ENCODE data around the gene PSD4.
A peak's percentile ranks its signal among the peaks of the same experiment; 100 is the strongest.

Gene PSD4

GRCh38 chr2:113167962-113168340, 5.8 kb upstream of the PSD4 start:
- no peak for DNase-seq (ENCODE audit: low read depth in 3 of 3)

DNA sequence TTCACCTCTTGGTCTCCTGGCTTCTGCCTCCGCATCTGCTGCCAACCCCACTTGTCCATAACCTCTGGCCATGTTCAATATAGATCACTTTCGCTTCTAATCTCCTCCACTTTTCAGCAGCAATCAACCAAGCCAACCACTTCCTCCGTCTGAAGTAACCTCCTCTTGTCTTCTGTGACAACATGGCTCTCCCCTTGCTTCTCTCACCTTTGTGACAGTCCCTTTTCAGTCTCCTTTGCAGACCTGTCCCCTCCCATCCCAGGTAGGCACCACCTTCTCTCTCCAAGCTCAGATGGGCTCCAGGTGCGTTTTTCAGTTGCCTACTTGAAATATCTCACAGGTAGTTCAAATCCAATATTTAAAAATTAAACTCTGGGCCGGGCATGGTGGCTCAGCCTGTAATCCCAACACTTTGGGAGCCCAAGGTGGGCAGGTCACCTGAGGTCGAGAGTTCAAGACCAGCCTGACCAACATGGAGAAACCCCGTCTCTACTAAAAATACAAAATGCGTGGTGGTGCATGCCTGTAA, 4.7 kb upstream of the PSD4 start:
- no peak for DNase-seq (ENCODE audit: low read depth in 3 of 3)

DNA sequence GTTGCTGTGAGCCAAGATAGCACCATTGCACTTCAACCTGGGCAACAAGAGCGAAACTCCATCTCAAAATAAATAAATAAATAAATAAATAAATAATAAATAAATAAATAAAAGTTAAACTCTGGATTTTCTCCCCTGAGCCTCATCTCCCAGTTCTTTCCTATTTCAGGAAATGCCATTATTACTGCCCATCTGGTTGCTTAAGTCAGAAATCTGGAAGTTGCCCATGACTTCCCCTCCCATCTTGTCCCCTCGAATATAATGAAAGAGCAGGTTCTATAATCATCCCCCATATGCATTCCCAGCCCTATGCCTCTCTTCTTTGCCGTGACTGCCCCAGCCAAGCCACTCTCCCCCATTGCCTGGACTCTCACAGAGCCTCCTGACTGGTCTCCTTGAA, 4.2 kb upstream of the PSD4 start:
- DNase-seq (ENCODE audit: low read depth in 3 of 3) = no peak

GRCh38 chr2:113171334-113172075, 2.3 kb upstream of the PSD4 start:
- DNase-seq (ENCODE audit: low read depth in 3 of 3) = no peak

GRCh38 chr2:113172721-113173541, 840 bp upstream of the PSD4 start:
- DNase-seq (ENCODE audit: low read depth in 3 of 3) = no peak

GRCh38 chr2:113174376-113174750, 592 bp downstream of the PSD4 start:
- no peak for DNase-seq (ENCODE audit: low read depth in 3 of 3)

DNA sequence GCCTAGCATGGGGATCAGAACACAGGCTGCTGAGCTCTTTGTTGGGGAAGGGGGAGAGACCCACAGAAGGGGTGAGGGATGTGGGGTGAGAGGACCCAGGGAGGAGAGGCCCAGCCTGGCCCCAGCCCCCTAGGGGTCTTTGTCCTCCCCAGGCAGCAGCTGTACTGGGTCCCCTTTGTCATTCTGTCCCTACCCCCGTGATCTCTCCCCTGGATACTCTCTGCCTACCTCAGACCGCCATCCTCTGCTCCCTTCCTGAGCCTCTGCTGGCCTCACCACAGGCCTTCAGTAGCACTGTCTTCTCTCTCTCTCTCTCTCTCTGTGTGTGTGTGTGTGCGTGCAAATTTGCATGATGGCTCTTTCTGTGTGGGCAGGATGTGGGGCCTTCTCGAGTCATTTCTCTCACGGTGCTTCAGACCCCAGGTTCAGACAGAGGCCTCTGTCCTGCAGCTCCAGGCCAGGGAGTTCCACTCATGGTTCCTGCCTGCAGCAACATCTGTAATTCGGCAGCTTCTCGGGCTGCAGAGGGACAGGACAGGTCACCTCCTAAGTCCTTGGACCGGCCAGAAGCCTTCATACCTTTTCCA, 1.4 kb downstream of the PSD4 start:
- peak in 2 of 3 donors; percentile 52 to 56 for DNase-seq (ENCODE audit: low read depth in 3 of 3)

GRCh38 chr2:113175736-113176695, 2.2 kb downstream of the PSD4 start:
- no peak for DNase-seq (ENCODE audit: low read depth in 3 of 3)

DNA sequence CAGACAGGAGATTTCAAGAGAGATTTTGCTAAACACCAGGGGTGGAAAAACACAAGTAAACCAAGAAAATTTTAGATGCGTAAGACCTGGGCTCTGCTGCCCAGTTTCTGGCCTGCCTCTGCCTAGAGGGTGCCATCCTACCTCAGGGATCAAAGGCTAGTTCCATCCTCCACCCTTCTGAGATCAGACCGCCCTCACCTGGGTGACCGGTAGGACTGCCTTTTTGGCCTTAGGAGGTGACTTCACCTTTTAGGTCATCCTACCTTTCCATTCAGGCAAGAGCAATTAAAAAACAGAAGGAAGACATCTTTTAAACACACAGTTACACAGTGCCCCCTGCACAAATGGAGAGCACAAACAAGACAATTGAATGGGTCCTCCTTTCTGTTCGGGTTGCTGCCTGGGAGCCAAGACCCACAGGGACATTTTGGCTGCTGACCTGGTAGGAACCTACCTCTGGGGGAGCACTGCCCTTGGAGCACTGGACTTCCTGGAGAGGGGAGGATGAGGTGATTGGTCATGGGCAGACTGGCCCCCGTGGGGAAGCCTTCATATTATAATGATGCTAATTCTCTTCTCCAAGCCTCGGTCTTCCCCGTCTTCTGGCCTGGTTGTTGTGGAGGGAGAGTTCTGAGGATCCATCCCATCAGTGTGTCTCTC, 3.1 kb downstream of the PSD4 start:
- no peak for DNase-seq (ENCODE audit: low read depth in 3 of 3)

- no peak for DNase-seq (ENCODE audit: low read depth in 3 of 3)
These were observed 4.4 kb downstream of the PSD4 start for GRCh38 chr2:113178069-113178746.

GRCh38 chr2:113178891-113179290, 5.1 kb downstream of the PSD4 start:
- DNase-seq (ENCODE audit: low read depth in 3 of 3) = no peak

GRCh38 chr2:113179446-113180045, 5.8 kb downstream of the PSD4 start:
- no peak for DNase-seq (ENCODE audit: low read depth in 3 of 3)

GRCh38 chr2:113180131-113180946, 6.6 kb downstream of the PSD4 start:
- no peak for DNase-seq (ENCODE audit: low read depth in 3 of 3)

GRCh38 chr2:113181258-113182051, 7.7 kb downstream of the PSD4 start:
- DNase-seq (ENCODE audit: low read depth in 3 of 3) = no peak

DNA sequence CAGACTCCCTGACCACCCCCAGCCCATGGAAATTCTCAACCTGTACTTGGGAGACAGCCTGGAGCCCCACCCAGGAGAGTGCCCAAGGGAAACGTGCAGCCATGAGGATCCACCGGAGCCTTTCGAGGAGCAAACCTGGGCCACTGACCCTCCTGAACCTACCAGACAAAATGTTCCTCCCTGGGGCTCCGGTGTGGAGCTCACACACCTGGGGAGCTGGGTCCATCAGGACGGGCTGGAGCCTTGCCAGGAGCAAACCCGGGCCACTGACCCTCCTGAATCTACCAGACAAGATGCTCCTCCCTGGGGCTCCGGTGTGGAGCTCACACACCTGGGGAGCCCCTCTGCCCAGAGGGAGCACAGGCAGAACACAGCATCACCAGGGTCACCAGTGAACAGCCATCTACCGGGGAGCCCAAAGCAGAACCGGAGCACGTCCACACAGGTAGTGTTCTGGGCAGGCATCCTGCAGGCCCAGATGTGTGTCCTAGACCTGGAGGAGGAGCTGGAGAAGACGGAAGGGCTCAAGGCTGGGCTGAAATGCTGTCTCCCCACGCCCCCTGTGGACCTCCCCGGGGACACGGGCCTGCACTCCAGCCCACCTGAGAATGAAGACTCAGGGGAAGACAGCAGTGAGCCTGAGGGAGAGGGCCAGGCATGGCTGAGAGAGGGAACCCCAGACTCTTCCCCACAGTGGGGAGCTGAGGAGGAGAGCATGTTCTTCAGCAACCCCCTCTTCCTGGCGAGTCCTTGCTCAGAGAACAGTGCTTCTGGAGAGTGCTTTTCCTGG, 8.9 kb downstream of the PSD4 start:
- no peak for DNase-seq (ENCODE audit: low read depth in 3 of 3)

- DNase-seq (ENCODE audit: low read depth in 3 of 3) = no peak
These were observed 9.5 kb downstream of the PSD4 start for GRCh38 chr2:113183264-113183663.

DNA sequence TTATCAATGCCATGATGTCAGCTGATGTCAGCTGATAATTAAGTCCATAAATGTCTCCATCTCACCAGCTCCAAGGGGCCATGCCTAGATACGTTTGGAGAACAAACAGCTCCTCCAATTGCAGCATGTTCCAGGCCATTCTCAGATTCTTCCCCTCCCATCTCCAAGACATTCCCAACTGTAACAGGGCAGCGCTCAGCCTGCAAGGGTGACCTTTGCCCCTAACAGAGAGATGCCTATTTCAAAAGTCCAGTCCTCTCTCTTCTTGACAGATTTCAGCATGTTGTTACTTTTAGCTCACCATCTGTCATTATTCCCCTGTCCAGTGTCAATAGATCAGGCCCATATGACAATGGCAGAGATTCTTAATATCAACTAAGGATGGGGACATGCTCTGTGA, 9.9 kb downstream of the PSD4 start:
- DNase-seq (ENCODE audit: low read depth in 3 of 3) = no peak

All from stimulated activated CD4-positive, alpha-beta T cell treated with anti-CD3 and anti-CD28 coated beads, TNF-alpha, amount 100 ng/mL, for 48 hours (primary cell).